OCI-LY7 (cell line): ENCODE data around the gene KCTD2. TPM values are rescaled to one million over a fixed set of nuclear protein-coding genes. Genes with fewer than 3 reads are reported as not detected.

Experiments used
- BruUV-seq: library from RNA; stranded (reverse); fragments of 400-500 nt; replicated peaks from 2 replicates; lab custom pipeline; 2021; lab: Mats Ljungman, UMichigan
- CTCF ChIA-PET: fragments of 300-600 bp; sonication (Branson Sonifier 250); formaldehyde crosslinking; loops from one replicate; lab custom pipeline; 2022; ENCODE audit warnings: antibody characterized with exemption; ENCODE audit not compliant: unreplicated experiment; lab: Charles Lee
- POLR2A ChIA-PET: fragments of 300-600 bp; sonication (Branson Sonifier 250); formaldehyde crosslinking; loops from one replicate; lab custom pipeline; 2022; ENCODE audit warnings: antibody characterized with exemption; lab: Charles Lee
- DNase-seq: peaks from one replicate; pipeline ENCODE4 v3.0.0-alpha.2; 2015; ENCODE audit warnings: low spot score
- H2AFZ ChIP-seq: fragments of 200-600 bp; sonication (generic), shearing (Covaris generic); 2 replicates; pipeline ENCODE4 v1.6.1; 2014; ENCODE audit warnings: mild to moderate bottlenecking, antibody characterized with exemption, low read length, moderate library complexity
- H3K27ac ChIP-seq: fragments of 200-600 bp; sonication (generic); 2 replicates; pipeline ENCODE4 v1.5.1; 2014; ENCODE audit warnings: mixed run types, low read depth, mild to moderate bottlenecking, moderate library complexity, low read length, inconsistent platforms; ENCODE audit not compliant: poor library complexity, severe bottlenecking
- H3K36me3 ChIP-seq: fragments of 200-600 bp; sonication (generic); 2 replicates; pipeline ENCODE4 v1.6.1; 2014; ENCODE audit warnings: mild to moderate bottlenecking, antibody characterized with exemption, low read length, moderate library complexity, mixed read lengths; ENCODE audit not compliant: insufficient read depth
- H3K4me1 ChIP-seq: fragments of 200-600 bp; sonication (generic); 2 replicates; pipeline ENCODE4 v1.5.1; 2014; ENCODE audit warnings: mild to moderate bottlenecking, low read length; ENCODE audit not compliant: insufficient read depth, poor library complexity, severe bottlenecking
- H3K4me2 ChIP-seq: fragments of 200-600 bp; sonication (generic); 2 replicates; pipeline ENCODE4 v1.6.1; 2014; ENCODE audit warnings: mild to moderate bottlenecking, low read length
- H3K4me3 ChIP-seq: fragments of 200-600 bp; sonication (generic); 2 replicates; pipeline ENCODE4 v1.5.1; 2014; ENCODE audit warnings: mild to moderate bottlenecking, low read depth, low read length; ENCODE audit not compliant: poor library complexity, severe bottlenecking
- H3K79me2 ChIP-seq: fragments of 200-600 bp; sonication (generic); 2 replicates; pipeline ENCODE4 v1.6.1; 2016; ENCODE audit warnings: low read depth, mild to moderate bottlenecking, low read length, moderate library complexity, mixed read lengths; ENCODE audit not compliant: insufficient read depth
- H3K9me2 ChIP-seq: fragments of 200-600 bp; sonication (generic); 2 replicates; pipeline ENCODE4 v1.6.1; 2016; ENCODE audit warnings: mild to moderate bottlenecking, low read length, mixed read lengths; ENCODE audit not compliant: insufficient read depth
- H3K9me3 ChIP-seq: fragments of 200-600 bp; sonication (generic); 2 replicates; pipeline ENCODE4 v1.6.1; 2014; ENCODE audit warnings: mild to moderate bottlenecking, mixed run types, low read length, mixed read lengths
- H4K20me1 ChIP-seq: fragments of 200-600 bp; sonication (generic); 2 replicates; pipeline ENCODE4 v1.6.1; 2014; ENCODE audit warnings: mild to moderate bottlenecking, antibody characterized with exemption, low read length, moderate library complexity, mixed read lengths; ENCODE audit not compliant: insufficient read depth
- CTCF ChIP-seq: fragments of 200-600 bp; sonication (generic); conservative IDR thresholded peaks from 2 replicates; pipeline ENCODE4 v1.5.1; 2014; ENCODE audit warnings: mild to moderate bottlenecking, antibody characterized with exemption, low read length, moderate library complexity, mixed read lengths
- EZH2phosphoT487 ChIP-seq: fragments of 200-600 bp; sonication (generic); IDR thresholded peaks from 2 replicates; pipeline ENCODE4 v1.6.1; 2018; ENCODE audit warnings: low read depth, borderline replicate concordance, mild to moderate bottlenecking, mixed run types, antibody characterized with exemption, low read length, moderate library complexity, mixed read lengths
- intact Hi-C: fragments of 100-400 bp; cut with micrococcal nuclease; formaldehyde crosslinking; loops from one replicate; pipeline ENCODE4 v1.10.0; 2022; ENCODE audit not compliant: unreplicated experiment
- total RNA-seq, 2 experiments: library from RNA; depleted of rRNA in 1 of 2; stranded (reverse); fragments of >200 nt in 1 of 2; shearing (Covaris generic) in 1 of 2; gene quantifications; 2 replicates each; pipeline ENCODE4 v1.2.3, GENCODE V29; 2014 to 2022

The KCTD2 gene
- total RNA-seq, 2 experiments from 2014 or later: 21.0 to 29.8 TPM

DNA sequence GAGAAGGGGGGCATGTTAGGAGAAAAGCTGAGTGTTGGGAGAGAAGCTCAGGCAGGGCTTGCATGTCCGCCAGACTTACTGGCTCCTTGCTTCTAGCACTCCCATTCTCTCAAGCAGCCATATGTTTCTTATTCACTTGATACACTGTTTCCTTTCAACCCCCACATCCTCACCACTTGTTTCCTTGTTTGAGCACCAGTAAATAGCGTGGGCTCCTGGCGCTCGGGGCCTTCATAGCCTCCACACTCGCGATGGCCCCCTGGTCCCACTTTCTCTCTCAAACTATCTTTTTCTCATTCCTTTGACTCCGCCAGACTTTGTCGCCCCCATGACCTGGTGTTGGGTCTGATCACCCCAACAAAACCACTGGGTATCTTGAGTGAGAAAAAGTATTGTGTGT lies 16.9 kb upstream of the KCTD2 start:
- H3K36me3 ChIP-seq: peaks cover 5% of the 10 kb centered on the region
- peaks cover 16% of the 10 kb centered on the region; the same call in 1 of the 2 replicates for H3K9me3 ChIP-seq
- no TSS peak for BruUV-seq
- DNase-seq: no peak
- H2AFZ ChIP-seq: no peak overlapping the region
- H3K79me2 ChIP-seq: no peaks in the 10 kb centered on the region
- intact Hi-C loops: no loop called here
- no peak overlapping the region for H3K4me2 ChIP-seq
- ChIA-PET CTCF (no interaction called here), POLR2A (no interaction called here)
- H4K20me1 ChIP-seq: no peaks in the 10 kb centered on the region
- TF ChIP-seq EZH2phosphoT487 (no peak), CTCF (no peak)
- no peak overlapping the region for H3K27ac ChIP-seq
- no peaks in the 10 kb centered on the region for H3K9me2 ChIP-seq
- H3K4me3 ChIP-seq: no peak overlapping the region
- H3K4me1 ChIP-seq: peaks cover 13% of the 10 kb centered on the region

DNA sequence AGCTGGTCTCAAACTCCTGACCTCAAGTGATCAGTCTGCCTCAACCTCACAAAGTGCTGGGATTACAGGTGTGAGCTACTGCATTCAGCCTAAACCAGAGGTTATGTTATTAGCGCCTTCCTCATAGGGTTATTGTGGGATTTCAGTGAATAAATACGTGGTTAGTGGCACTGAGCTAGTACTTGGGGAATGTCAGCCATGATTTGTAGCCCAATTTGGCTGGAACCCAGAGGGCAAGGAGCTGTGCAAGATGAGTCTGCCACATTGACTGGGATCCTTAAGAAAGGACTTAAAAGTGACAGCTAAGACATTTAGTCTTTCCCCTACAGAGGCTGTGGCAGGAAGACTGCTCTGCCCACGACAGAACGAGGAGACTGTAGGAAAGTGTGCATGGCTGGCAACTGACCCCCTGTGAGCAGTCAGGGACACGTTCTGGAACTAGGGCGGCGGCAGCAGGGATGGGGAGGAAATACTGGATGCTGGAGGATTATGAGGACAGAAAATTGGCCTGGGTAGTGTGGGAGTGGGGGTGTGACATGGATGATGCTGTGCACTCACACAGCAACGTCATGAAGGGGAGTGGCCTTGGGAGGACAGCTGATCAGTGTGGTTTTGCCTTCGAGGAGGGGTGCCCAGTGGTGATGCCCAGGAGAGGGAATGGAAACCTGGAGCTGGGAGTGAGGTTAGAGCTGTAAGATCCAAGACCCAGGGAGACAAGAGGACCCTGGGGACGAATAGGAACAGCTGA lies 14.9 kb upstream of the KCTD2 start:
- Histone ChIP-seq H3K4me1 (peaks cover 13% of the 10 kb centered on the region), H3K9me2 (no peaks in the 10 kb centered on the region), H3K4me2 (no peak overlapping the region; the same call in 1 of the 2 replicates), H3K27ac (no peak overlapping the region), H3K4me3 (no peak overlapping the region), H3K9me3 (0 out of 2 replicates have a peak, but pooled peaks cover 6% of the 10 kb centered on the region), H2AFZ (no peak overlapping the region), H4K20me1 (no peaks in the 10 kb centered on the region), H3K79me2 (no peaks in the 10 kb centered on the region), H3K36me3 (no peaks in the 10 kb centered on the region)
- TF ChIP-seq EZH2phosphoT487 (no peak), CTCF (no peak)
- DNase-seq: no peak
- intact Hi-C loops: no loop called here
- ChIA-PET CTCF (no interaction called here), POLR2A (interaction anchor here (0.9 to 1.9 kb wide), 3 partner anchors 9 to 19 kb away, joined by 3 to 8 read pairs (median 6); partner anchors contain the start of gene MRPL58)
- no TSS peak for BruUV-seq
